GM19023 (cell line): ENCODE data around the gene NECAP2.
"Not testable (repeated sequence)": the region's sequence is repeated elsewhere in the genome, so short reads cannot be mapped to it uniquely, and the experiment has no call there.

Source experiments
- ATAC-seq: cut with Tn5 transposase; IDR thresholded peaks from one replicate; pipeline ENCODE4 v1.9.1; 2021; ENCODE audit warnings: mild to moderate bottlenecking, moderate library complexity; ENCODE audit not compliant: unreplicated experiment

Gene NECAP2

DNA sequence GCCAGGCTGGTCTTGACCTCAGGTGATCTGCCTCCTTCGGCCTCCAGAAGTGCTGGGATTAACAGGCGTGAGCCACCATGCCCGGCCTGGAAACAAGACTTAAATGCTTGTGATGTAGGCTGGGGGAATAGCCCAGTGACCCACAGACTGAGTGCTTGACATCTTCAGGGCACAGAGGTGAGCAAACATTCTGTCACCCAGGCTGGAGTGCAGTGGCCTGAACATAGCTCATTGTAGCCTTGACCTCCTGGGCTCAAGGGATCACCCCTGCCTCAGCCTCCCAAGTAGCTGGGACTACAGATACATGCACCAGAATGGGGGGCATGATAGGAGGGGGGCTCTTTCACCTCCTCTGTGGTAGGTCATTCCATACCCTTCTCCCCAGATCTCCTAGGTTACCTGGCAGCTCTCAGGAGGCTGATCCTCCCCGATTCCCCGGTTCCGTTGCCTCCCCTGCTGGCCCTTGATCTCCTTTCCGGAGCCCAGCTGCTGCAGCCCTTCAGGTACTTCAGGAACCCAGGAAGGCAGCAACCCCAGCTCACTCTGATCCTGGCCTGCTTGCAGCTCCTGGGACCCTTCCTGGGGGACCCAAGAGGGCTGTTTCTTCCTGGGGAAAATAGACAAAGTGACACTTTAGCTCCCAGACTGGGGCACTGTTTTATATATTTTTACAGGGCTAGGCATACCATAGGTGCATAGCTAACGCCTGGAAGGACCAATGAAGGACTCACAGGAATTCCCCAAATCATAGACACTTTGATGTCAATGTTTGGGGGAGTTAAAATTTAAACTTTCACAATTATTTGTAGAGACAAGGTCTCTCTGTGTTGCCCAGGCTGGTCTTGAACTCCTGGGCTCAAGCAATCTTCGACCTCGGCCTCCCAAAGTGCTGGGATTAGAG, 15.1 kb upstream of the NECAP2 start:
- no peak for ATAC-seq

DNA sequence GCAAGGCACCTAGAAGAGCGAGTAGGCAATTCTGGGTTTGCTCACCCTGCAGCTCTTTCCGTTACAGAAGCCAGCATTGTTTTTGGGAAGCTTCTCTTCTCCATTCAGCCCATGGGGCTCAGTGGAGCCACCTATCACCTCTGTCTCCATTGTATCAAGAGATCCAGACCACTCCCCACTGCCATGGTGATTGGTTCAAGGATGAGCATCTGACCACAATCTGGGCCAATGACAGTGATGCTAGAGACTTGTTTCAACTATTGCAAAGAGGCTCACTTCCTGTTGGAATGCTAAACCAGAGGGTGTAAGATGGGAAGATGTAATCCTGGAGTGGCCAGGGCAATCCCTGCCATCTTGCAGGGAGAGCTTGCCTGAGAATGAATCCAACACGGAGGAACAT, 9.9 kb upstream of the NECAP2 start:
- ATAC-seq = no peak

DNA sequence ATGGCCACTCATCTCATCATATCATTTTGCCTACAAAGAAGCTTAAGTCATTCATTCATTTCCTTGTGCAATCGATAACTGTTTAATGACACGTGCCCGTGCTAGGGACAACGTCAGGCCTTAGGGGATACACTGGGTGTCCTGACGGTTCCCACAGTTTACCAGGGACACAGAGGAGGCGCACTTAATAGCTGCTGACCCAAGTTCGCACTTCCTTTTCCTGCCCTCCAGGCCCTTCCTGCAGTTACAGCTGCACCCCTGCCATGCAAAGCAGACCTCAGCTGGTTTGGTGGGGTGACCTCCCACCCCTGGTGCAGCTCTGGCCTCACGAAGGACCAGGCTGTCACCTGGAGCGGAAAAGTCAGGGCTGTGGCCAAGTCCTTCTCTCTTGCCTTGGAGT, 7.5 kb upstream of the NECAP2 start:
- no peak for ATAC-seq

DNA sequence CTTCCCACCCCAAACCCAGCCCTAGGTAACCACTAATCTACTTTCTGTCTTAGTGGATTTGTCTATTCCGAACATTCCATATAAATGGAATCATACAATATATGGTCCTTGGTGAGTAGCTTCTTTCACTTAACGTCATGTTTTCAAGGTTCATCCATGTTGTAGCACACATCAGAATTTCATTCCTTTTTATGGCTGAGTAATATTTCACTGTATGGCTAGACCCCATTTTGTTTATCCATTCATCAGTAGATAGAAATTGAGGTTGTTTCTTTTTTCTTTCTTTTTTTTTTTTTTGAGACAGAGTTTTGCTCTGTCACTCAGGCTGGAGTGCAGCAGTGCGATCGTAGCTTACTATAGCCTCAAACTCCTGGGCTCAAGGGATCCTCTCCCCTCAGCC, 6.5 kb upstream of the NECAP2 start:
- ATAC-seq = no peak

DNA sequence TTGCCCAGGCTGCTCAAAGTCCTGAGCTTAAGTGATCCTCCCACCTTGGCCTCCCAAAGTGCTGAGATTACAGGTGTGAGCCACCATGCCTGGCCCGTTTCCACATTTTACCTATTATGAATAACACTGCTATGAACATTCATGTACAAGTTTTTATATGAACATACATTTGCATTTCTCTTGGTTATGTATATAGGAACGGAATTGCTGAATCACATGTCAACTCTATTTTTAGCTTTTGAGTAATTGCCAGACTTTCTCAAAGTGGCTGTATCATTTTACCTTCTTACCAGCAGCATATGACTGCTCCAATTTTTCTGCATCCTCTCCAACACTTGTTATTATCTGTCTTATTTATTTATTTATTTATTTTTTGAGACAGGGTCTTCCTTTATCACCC, 6.0 kb upstream of the NECAP2 start:
- ATAC-seq = no peak

DNA sequence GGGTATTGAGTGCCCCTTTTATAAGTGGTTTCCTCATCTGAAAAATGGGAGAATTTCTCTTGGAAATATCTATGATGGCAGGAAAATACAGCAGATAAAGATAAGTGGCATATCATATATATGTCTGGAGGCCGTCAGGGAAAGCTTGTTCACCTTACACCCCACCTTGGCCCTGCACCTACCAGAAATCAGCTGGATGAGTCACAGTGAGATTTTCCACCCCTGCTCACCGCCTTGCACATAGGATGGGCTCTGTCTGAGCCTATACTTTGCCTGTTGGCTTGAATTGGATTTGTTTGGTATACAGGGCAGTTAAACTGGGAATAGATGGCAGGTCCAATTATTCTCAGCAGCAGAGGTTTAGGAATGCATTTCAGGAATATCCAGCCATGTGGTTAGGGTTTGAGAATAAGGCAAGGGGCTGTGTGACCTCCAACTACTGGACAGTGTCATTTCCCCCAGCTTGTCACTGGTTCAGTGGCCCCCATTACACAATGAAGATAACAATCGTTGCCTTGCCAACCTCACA, 3.5 kb upstream of the NECAP2 start, which contains the start of gene SPATA21:
TSS of gene SPATA21 (minus strand) at position 479 of the 529 bp plus-strand sequence. CDS start 6,053 bp downstream, outside the sequence.
- no peak for ATAC-seq

DNA sequence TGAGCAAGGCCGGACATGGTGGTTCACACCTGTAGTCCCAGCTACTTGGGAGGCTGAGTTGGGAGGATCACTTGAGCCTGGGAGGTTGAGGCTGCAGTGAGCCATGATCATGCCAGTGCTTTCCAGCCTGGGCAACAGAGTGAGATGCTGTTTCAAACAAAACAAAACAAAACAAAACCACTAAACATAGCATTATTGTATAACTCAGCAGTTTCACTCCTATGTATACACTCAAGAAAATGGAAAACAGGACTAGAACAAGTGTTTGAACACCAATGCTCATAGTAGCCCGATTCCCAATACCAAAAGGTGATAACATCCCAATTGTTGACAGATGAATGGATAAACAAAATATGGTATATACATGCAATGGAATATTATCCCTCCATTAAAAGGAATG, 2.0 kb upstream of the NECAP2 start:
- no peak for ATAC-seq

DNA sequence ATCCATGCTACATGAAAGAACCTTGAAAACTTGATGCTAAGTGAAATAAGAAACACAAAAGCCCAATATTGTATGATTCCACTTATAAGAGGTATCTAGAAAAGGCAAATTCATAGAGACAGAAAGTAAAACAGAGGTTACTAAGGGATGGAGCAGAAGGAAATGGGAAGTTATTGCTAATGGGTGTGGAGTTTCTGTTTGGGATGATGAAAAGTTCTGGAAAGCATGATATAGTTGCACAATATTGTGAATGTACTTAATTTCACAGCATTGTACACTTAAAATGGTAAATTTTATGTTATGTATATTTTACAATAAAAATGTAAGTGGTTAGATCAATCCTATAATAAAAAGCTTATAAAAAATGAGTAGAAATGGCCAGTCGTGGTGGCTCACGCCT, 1.6 kb upstream of the NECAP2 start:
- no peak for ATAC-seq

DNA sequence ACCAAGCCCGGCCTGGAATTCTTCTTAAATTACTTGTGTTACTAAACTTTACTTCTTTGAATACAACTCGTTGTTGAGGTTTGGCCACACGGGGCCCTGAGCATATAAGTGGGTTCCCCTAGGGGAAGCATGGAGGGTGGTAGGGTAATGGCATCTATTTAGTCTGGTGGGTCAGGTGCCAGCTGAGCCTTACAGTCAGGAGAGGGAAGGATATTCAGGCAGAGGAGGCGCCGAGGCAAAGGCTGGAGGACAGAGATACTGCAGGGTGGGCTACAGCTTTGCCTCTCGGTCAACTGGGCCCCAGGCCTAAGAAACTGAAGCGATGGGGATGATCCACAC, 424 bp upstream of the NECAP2 start:
- peak; percentile 22 for ATAC-seq

DNA sequence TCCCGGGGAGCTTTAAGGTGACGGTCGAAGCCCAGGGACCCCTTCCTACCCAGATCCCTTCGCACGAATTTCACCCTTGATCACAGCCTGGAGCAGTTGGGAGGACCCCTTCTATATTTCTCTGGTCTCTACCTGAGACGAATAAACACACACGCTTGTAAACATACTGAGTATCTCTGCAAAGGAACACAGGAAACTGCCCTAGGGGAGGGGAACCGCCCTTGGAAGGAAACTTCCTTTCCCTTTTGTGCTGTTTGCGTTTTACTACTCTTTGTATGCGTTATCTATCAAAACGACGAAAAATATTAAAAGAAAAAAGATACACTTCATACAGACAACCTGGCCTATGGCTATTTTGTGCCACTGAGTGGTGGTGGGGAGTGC, 750 bp downstream of the NECAP2 start:
- peak; percentile 6 for ATAC-seq

DNA sequence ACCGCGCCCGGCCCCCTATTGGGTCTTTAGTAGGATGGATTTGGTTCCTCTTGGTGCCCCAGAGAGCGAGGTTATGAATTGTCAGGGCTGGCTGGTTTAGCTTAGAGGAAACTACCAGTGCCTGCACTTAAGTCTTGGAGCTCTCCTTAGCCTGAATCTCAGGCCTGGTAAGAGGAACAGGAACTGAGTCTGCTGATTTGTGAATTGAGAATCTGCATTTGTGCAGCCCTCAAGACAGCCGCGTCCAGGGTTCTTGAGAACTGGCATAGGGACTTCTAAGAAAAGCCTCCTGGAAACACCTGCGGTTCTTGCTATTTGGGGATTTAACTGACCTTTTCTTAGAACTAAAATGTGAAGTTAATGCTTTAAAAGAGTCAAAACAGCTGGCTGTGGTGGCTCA, 1.7 kb downstream of the NECAP2 start:
- no peak for ATAC-seq

DNA sequence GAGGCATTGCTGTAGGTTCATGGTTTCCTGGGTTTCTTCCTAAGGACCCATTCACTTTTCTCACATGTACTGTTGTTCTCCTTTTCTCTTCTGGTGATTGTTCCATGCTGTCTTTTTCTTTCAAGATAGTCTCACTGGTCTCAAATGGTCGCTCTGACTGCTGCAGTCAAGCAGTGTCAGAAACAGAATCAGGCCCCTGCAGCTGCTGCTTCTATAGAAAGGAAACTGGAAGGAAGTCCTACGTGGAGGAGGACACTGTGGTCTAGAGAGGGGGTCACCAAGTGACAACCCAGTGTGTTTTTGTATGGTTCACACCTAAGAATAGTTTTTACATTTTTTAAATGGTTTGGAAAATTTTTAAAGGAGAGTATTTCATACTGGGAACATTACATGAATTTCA, 2.4 kb downstream of the NECAP2 start:
- no peak for ATAC-seq

DNA sequence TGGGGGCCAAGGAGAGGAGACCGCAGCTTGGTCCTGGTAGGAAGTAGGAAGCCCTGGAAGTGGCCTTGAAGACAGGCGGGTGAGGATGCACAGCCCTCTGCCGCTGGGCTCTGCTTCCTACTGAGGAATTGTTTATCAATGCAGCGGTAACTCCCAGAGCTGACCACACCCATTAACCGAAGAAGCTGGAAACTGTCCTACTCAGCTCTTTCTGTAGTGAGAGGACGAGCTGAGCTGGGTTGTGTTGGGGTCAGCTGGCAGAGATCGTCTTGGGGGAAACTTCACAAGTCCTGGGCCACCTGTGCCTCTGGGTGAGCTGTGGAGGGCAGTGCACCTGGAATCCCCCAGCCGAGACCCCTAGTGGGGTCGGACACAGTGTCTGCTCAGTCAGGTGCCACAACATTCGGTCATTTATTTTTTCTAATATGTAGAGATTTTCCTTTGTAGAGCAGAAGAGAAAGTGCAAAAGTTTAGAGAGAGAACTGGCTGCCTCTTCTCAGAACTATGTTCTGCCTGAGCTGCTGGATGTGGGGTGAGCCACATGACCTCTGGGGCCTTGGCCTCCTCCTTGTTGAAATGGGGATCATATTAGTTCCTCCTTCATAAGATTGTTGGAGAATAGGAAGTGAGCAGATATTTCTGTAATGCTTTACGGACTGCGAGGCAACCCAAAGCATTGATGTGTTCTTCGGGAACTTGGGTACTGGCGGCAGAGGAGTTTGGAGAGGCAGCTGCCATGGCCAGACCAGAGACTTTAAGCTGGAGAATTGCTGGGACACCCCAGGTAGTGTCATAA, 3.6 kb downstream of the NECAP2 start:
- no peak for ATAC-seq

DNA sequence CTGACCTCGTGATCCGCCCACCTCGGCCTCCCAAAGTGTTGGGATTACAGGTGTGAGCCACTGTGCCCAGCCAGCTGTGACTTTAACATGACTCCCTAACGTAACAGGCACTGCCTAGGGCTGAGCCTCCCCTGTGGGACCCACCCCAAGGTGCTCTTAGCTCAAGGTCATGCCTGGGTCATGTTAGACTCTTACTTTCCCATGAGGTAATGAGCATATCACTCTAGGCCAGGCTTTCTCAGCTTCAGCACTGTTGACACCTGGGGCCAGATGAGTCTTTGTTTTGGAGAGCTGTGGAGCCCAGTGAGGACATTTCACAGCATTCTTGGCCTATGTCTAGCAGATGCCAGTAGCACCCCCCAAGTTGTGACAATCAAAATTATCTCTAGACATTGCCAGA, 4.5 kb downstream of the NECAP2 start:
- no peak for ATAC-seq

DNA sequence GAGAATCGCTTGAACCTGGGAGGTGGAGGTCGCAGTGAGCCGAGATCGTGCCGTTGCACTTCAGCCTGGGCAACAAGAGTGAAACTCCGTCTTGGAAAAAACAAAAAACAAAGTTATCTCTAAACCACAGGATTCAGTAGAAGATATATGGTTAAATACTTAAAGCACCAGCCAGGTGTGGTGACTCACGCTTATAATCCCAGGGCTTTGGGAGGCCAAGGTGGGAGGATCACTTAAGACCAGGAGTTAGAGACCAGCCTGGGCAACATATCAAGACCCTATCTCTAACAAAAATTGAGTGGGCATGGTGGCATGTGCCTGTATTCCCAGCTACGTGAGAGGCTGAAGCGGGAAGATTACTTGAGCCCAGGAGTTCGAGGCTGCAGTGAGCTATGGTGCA, 5.6 kb downstream of the NECAP2 start:
- ATAC-seq = no peak

DNA sequence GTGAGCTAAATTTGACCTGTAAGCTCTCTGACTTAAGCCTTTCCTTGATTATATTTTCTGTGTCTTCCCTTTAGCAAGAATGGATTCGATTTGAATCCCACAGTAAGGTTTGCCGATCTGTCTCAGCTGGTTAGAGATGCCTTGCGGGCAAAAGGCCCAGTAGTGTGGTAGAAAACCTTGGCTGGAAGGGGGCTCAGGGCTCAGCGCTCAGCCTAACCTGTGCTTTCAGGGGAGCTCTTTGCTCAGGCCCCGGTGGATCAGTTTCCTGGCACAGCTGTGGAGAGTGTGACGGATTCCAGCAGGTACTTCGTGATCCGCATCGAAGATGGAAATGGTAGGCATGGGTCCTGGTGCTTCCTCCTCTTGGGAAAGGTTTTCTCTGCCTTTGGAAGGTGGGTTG, 7.1 kb downstream of the NECAP2 start:
- ATAC-seq = no peak

DNA sequence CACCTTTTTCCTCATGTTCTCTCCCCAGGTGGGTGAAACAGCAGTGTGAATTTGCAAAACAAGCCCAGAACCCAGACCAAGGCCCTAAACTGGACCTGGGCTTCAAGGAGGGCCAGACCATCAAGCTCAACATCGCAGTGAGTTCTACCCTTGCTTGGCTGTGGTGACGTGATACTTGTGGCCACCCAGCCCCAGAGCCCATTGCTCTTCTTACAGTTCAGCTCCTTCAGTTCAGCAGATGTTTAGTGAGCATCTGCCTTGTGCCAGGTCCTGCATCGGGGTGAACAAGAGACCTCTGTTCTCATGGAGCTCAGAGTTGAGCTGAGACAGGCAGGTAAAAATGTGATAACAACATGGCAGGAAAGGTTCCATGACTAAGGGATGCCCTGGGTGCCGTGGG, 8.5 kb downstream of the NECAP2 start:
- no peak for ATAC-seq

DNA sequence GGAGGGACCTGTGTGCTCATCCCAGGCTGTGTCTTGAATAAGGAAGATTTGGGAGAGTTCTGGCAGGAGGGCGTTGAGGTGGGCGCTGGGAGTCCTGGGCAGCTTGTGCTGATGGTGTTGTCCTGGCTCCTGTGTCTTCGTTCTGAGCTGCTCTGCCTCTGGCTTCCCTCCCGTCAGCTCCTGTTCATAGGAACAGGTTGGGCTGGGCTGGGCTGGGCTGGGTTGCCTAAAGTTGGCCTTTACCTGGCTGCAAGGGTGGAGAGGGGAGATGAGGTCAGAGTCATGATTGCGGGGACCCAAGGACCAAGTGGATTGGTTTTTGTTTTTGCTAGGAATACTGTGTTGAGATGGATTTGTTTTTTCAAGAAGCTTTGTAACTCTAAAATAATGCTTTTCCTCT, 9.1 kb downstream of the NECAP2 start:
- no peak for ATAC-seq

DNA sequence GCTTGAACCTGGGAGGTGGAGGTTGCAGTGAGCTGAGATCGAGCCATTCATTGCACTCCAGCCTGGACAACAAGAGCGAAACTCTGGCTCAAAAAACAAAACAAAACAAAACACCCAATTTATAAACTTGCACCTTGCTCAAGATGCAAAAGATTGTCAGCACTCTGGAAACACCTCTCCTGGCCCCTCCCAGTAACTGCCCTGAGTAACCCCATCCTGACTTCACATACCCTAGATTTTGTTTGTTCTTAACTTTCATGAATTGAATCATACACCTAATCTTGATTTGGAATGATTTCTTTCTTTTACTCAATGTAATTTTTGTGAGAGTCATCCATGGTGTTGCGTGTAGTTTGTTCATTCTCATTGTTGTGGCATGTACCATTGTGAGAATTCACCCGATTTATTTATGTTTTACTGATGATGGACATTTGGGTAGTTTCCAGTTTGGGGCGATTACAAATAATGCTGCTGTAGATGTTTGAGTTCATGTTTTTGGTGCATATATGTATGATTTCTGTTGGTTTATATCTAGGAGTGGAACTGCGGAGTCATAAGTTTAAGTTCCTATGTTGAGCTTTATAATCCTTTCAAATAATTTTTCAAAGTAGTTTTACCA, 10.4 kb downstream of the NECAP2 start:
- no peak for ATAC-seq

DNA sequence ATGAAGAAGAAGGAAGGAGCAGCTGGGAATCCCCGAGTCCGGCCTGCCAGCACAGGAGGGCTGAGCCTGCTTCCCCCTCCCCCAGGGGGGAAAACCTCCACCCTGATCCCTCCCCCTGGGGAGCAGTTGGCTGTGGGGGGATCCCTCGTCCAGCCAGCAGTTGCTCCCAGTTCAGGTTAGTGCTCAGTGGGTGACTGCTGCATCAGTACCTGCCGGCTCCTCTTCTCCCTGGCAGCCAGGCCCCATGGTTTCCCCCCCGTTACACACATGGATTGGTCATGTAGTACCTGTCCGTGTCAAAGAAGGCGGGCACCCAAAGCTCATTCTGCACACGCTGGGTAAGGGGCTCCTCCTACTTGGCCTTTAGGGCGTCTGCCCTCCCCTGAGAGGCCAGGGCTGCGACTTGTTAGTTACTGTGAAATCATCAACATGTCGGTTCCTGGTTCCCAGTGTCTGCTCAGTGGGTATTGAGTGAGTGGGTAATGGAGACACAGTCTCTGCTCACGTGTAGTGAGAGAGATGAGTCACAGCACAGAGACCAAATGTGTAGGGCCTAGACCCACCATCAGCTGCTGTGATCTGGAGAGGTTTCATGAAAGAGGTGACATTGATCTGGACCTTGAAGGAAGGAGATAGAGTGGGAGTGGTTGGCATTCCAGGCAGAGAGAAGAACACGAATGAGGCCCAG, 11.5 kb downstream of the NECAP2 start:
- ATAC-seq = no peak

DNA sequence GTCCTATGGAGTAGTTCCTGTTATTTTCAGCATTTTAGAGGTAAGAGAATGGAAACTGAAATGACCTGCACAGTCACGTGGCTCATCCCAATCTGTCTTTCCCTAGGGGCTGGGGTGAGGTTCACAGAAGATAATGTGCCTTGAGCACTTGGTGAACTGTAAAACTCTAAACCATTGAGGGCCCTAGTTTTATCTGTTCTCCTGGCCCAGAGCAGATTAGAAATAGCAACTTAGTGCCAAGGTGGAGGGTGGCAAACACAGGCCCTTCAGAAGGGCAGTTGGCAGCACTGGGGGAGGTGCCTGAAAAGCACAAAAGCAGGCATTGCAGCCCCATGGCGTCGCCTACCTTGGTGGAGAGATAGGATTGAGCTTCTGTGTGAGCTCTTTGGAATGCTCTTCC, 14.4 kb downstream of the NECAP2 start:
- ATAC-seq = not testable (repeated sequence)
